GM19023 (cell line): ENCODE data around the gene SLC6A18.

Experiments
- ATAC-seq: cut with Tn5 transposase; IDR thresholded peaks from one replicate; pipeline ENCODE4 v1.9.1; 2021; ENCODE audit warnings: mild to moderate bottlenecking, moderate library complexity; ENCODE audit not compliant: unreplicated experiment

The SLC6A18 gene

DNA sequence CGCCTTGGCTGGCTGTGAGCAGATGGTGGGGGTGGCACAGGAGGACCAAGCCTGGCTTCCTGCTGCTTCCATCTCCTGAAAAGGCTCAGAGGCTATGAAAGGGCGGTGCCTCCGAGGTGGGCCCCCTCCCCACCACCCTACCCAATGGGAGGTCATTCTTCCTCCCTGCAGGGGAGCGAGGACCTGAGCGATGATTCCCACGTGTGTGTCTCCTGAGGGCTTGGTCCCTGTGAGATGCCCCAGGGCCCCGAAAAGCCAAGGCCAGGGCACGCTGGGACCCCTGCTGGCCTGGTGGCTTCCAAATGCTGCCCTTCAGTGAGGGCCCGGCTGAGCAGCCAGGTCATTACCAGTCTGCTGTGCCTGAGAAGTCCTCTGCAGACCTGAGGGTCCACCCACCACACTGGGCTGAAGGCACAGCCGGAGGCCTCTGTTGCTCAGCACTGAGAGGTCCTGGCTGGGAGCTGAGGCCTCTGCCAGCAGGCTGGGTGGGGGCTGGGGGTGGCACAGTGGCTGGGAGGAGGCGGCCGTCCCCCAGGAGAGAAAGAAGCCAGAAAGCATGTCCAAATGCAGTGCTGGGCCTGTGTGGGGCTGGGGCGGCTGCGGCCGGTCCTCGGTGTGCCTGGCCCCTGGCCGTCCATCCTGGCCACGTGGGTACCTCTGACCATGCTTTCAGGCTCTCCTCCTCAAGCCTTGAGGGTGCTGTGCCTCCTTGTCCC lies 37.8 kb upstream of the SLC6A18 start:
- ATAC-seq, result no peak

- ATAC-seq, result no peak
These were observed 37.2 kb upstream of the SLC6A18 start for GRCh38 chr5:1187950-1188334.

GRCh38 chr5:1188464-1188863 lies 36.7 kb upstream of the SLC6A18 start:
- no peak for ATAC-seq

DNA sequence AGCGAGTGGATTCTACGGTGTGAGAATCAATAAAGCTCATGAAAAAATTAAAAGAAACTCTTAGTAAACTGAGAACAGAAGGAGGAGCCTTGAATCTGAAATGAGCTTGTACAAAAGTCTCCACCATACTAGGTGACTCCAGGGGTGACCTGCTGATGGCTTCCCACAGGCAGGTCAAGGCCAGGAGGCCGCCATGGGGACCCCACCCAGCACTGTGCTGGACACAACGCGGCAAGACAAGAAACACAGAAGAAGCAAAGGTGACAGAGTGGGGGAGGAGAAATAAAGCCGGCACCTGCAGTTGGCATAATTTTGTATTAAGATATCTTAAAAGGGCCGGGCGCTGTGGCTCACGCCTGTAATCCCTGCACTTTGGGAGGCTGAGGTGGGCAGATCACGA lies 35.9 kb upstream of the SLC6A18 start:
- no peak for ATAC-seq

DNA sequence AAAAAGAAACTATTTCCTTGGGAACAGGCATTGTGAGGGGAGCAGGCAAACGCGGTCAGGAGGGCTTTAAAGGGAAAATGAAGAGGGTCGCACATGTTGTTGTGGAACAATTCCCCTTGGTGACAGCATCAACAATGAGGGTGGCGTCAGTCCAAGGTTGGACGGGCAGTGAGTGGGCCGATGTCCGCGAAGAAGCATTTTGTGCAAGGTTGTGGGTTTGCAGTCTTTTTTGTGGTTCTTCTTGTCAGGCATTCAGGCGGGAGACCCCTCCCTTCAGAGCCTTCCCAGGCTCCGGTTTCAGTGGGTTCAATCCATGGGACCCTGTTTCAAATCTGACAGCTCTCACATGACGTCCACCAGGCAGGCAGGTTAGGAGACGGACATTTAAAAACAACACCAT lies 34.9 kb upstream of the SLC6A18 start:
- ATAC-seq, result no peak

DNA sequence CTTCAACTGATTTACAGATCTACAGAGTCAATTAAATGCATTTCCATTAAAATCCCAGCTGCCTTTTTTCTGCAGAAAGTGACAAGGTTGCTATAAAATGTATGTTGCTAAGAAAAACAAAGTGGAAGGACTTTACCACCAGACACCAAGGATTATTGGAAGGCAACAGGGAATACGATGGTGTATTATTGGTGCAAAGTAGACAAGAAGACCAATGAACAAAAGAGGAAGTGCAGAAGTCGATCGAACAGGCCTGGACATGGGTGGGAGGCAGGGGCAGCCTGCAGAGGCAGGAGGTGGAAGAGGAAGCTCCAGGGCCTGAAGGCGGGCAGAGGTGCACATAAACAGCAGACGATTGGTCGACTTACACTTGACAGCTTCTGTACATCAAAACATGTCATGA lies 34.3 kb upstream of the SLC6A18 start:
- no peak for ATAC-seq

- no peak for ATAC-seq
These were observed 32.1 kb upstream of the SLC6A18 start for GRCh38 chr5:1192971-1193590.

DNA sequence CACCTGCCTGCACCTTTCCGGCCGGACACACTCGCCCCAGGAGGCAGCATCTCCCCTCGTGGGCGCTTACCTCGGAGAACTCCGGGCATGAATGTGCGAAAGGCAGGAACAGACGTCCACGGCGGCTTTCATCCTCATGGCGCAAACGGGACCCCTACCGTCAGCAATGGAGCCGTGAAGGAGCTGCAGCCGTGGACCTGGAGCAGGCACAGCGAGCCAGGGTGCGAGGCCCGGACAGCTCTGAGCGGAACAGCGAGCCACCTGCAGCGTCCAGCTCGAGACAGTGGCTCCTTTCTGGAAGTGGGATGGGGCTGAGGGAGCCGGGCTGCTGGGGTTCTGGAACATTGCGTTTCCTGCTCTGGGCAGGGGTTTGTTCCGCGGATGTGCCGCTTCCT lies 31.6 kb upstream of the SLC6A18 start:
- no peak for ATAC-seq

- no peak for ATAC-seq
These were observed 30.8 kb upstream of the SLC6A18 start for GRCh38 chr5:1194378-1194777.

DNA sequence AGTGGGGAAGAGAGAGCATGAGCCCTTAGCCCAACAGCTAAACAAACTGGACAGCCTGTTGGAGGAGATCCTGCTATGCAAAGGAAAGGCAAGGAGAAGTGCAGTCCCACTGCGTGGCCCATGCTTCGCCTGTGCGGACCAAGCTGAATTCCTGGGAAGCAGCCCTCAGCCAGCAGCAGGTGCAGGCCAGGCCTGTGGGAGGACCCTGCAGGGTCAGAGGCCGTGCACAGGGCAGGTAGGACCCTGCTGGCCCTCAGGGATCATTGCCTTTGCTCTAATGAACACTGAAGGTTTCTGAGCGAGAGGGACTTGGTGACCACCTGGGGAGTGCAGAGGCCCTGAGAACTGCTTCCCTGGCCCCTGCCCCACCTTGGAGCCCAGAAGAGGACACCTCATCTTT lies 29.7 kb upstream of the SLC6A18 start:
- ATAC-seq, result no peak

DNA sequence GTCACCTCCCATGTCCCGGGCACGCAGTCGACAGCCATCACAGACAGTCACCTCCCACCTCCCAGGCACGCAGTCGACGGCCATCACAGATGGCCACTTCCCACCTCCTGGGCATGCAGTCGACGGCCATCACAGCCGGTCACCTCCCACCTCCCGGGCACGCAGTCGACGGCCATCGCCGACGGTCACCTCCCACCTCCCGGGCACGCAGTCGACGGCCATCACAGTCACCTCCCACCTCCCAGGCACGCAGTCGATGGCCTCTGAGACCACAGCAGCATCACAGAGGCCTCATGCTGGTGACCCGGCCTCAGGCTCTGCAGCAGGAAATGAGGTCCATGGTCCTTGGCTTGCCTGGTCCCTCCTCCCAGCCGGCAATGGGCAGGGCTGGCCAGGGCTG lies 29.3 kb upstream of the SLC6A18 start:
- ATAC-seq, result no peak

DNA sequence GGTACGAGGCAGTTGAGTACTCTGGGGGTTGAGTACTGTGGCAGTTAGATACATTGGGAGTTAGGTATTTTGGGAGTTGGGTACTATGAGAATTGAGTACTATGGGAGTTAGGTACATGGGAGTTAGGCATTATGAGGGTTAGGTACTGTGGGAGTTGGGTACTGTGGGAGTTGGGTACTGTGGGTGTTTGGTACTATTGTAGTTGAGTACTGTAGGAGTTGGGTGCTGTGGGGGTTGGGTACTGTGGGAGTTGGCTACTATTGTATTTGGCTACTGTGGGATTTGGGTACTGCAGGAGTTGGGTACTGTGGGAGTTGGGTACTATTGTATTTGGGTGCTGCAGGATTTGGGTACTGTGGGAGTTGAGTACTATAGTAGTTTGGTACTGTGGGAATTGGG lies 28.6 kb upstream of the SLC6A18 start:
- ATAC-seq, result no peak

DNA sequence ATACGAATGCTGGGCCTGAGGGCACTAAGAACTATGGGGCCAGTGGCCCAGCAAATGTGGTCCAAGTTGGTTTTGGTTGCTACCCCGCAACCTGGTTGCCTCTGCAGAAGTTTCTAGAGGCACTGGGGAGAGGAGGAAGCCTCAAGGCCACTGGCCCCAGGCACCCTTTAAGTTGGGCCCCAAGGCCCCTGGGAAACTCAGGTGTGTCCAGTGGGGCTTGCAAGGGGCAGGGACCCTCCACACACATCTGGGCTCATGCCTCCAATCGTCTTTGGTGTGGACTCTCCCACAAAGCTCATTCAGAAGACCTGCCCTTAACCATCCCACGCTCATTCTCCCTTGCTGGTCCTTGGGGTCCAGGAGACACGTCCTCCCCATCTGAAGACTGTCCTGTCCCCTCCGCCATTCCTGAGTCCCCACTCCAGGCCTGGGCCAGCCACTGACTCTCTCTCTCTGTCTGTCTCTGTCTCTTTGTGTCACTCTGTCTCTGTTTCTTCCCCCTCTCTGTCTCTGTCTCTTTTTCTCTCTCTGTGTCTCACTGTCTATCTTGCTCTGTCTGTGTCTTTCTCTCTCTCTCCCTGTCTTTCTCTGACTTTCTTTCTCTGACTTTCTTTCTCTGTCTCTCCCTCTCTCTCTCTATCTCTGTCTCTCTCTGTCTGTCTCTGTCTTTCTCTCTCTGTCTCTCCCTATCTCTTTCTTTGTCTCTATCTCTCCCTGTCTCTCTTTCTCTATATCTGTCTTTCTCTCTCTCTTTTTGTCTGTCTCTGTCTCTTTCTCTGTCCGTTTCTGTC lies 27.1 kb upstream of the SLC6A18 start:
- ATAC-seq, result no peak

DNA sequence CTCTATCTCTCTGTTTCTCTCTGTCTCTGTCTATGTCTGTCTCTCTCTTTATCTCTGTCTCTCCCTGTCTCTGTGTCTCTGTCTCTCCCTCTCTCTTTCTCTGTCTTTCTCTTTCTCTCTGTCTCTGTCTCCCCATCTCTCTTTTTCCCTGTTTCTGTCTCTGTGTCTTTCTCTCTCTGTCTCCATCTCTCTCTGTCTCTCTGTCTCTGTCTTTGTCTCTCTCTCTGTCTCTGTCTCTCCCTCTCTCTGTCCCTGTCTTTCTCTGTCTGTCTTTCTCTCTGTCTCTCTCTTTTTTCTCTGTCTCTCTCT lies 25.9 kb upstream of the SLC6A18 start:
- no peak for ATAC-seq

DNA sequence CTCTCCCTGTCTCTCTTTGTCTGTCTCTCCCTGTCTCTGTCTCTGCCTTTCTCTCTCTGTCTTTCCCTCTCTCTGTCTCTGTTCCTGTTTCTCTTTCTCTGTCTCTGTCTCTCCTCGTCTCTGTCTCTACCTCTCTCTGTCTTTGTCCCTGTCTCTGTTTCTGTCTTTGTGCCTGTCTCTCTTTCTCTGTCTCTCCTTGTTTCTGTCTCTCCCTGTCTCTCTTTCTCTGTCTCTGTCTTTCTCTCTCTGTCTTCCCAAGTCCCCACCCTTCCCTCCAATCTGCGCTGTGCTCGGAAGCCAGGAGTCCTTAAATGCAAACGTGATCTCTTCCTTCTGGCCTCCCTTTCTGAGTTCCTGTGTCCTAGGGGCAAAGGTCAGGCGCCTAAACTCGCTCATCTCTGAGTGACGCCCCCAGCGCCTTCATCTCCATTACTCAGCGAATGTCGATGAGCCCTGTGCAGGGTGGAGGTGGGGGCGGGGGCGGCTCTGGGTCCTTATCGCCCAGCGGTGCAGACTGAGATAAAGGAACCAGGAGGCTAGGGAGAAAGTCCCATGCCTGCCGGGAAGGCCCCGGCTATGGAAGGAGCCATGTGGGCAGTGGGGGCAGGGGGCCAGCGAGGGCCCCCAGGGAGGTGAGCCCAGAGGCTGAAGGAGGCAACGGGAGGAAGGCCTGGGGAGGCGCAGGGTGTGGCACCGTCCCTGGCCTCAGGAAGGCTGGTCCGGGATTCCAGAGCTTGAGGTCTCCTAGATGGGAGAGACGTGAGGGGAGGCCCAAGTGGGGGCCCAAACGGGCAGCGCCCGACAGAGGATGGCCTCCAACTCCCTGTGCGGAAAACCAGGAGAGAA lies 25.3 kb upstream of the SLC6A18 start:
- no peak for ATAC-seq

DNA sequence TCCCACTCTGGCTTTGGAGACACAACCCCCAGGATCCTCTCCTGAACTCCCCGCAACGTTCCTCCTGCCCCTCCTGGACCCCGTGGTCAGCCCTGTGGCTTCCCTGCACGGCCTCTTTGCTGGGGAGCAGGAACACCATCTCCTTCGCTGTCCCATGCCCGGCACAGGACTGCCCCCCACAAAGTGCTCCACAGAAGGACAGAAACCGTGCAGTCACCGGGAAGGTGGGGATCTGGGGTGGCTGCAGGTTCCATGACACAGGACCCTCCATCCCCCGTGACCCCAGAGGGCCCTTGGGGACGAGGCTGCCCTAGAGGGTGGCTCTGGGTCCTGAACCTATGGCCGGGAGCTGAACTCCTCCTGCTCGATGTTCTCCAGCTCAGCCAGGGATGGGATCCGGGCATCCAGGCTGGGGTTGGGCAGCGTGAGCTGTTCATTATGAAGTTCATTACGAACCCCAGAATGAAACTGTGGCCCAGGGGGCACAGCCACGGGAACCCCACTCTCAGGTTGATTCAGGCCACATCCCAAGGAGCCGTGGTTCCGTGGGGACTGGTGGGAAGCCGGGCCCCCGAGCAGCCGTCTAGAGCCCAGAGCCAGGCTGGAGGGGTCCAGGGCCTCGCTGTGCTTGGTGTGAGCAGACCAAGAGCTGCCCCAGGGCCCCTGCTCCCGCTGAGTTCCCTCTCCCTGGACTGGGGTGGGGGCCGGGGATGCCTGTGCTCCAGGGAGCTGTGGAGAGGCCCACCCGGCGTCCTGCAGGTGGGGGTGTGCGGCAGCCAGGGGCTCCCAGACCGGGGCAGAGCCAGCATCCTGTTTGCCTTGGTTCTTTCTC lies 24.5 kb upstream of the SLC6A18 start:
- ATAC-seq, result no peak

DNA sequence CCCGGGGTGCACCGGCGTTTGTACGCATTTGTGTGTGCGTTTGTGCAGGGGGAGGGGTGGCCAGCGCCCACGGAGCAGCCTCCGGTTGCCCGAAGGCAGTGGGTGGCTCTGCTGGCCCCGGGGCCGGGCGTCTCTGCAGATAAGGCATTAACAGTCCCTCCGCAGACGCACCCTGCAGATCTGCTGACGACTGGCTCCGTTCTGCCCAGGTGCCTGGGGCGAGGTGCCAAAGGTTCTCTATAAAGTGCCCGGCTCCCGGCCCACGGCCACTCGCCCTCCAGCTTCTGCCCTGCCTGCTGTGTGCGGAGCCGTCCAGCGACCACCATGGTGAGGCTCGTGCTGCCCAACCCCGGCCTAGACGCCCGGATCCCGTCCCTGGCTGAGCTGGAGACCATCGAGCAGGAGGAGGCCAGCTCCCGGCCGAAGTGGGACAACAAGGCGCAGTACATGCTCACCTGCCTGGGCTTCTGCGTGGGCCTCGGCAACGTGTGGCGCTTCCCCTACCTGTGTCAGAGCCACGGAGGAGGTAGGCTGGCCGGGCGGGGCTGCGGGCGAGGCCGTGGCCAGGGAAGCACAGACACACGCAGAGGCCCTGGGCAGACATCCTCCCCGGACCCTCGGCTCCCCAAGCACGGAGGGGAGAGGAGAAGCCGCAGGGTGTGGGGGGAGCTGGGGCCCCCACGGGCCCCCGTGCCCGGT lies 23.7 kb upstream of the SLC6A18 start, which contains the start of gene SLC6A19:
TSS of gene SLC6A19 (plus strand) at position 269 of the 699 bp plus-strand sequence. CDS start at position 325, 56 bp downstream.
- no peak for ATAC-seq

DNA sequence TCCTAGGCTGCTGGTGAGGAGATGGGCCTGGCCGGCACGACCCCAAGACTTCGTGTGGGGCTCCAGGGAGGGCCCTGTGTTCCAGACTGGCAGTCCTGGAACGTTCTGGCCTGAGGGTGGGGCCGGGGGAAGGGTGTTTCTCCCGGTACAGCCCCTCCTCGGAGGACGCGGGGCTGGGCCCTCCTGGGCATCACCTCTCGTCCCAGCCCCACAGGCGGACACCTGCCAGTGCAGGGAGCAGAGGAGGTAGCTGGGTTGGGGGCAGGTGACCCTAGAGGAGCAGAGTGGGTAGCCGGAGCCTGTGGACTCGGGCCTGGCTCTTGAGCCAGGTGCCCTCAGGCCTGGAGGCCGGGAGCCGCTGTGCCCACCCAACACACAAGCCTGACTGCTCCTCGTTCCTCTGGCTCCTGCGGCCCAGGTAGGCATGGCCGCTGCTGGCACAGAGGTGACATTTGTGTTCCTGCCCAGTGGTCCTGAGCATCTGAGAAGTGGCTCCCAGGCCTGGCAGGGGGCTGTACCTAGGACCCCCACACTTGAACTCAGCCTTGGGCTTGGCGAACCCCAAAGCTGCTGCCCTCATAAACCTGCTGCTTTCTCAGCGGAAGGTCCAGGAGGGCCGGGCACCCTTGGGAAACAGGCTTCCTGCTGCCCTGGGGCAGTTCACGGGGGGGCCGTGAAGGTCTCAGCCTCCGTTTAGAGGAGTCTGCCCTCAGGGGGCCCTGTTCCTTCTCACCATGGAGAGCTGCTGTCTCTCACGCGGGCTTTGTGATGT lies 23.0 kb upstream of the SLC6A18 start:
- no peak for ATAC-seq

GRCh38 chr5:1202798-1203185 lies 22.4 kb upstream of the SLC6A18 start:
- ATAC-seq, result no peak
